HG02588 (cell line): ENCODE data around the gene LIN28B.
"Not testable (repeated sequence)": the region's sequence is repeated elsewhere in the genome, so short reads cannot be mapped to it uniquely, and the experiment has no call there.

Experiments used
- ATAC-seq: cut with Tn5 transposase; IDR thresholded peaks from one replicate; pipeline ENCODE4 v1.9.1; 2021; ENCODE audit warnings: mild to moderate bottlenecking, moderate library complexity; ENCODE audit not compliant: unreplicated experiment

The LIN28B gene

DNA sequence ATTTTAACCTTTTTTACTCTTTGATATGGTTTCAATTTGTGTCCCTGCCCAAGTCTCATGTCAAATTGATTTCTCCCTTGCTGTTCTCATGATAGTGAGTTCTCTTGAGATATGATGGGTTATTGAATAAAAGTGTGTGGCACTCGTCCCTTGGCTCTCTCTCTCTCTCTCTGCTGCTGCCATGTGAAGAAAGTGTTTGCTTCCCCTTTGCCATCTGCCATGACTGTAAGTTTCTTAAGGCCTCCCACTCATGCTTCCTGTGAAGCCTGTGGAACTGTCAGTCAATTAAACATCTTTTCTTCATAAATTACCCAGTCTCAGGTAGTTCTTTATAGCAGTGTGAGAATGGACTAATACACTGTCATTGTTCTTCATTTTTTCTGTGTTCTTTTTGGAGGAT lies 48.5 kb downstream of the LIN28B start:
- ATAC-seq, result no peak

DNA sequence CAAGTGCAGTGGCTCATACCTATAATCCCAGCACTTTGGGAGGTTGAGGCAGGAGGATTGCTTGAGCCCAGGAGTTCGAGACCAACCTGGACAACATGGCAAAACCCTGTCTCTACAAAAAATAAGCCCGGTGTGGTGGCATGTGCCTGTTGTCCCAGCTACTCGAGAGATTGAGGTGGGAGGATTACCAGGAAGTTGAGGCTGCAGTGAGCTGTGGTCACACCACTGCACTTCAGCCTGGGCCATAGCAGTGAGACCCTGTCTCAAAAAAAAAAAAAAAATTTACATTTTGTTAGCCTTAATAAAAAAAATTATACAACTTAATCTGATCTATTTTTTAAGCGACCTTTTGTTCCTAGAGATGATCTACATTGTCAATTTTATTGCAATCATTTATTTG lies 56.6 kb downstream of the LIN28B start:
- ATAC-seq, result not testable (repeated sequence)

DNA sequence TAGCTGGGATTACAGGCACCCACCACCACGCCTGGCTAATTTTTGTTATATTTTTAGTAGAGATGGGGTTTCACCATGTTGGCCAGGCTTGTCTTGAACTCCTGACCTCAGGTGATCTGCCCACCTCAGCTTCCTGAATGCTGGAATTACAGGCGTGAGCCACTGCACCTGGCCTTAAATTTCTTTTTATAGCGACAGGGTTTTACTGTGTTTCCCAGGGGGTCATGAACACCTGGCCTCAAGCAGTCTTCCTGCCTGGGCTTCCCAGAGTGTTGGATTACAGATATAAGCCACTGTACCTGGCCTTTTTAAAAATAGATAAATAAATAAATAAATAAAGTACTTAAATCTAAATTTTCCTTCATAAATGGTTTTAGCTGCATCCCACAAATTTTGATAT lies 57.5 kb downstream of the LIN28B start:
- ATAC-seq, result no peak

DNA sequence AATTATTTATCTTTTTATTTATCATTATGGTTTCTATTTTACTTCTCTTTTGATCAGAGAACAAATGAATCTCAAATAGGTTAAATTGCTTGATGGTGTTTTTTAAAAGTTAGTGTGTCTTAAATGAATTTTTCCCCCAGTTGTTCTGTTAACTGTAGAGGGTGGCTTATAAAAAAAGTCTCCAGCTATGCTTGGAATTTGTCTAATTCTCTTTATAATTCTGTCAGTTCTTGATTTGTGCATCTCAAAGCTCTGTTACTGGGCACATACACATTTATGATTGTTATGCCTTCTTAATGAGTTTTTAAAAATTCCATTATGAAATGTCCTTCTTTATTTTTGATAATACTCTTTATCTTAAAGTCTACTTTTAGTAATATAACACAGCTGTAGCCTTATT lies 58.0 kb downstream of the LIN28B start:
- no peak for ATAC-seq

DNA sequence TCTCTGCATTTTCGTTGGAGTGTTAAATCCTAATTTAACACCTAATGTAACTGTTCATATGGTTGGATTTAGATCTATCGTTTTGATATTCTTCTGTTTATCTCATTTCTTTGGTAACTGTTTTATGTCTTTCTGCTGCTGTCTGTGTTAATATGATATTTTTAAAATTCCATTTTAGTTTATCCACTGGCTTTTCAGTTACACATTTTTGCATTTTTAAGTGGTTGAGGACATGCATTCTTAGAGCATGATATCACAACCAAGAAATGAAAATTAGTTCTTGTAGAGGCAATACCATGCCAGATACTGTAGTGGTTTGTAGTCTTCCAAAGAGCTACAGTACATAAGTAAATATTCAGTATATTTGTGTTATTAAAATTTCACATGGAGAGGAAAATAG lies 58.6 kb downstream of the LIN28B start:
- ATAC-seq, result no peak

DNA sequence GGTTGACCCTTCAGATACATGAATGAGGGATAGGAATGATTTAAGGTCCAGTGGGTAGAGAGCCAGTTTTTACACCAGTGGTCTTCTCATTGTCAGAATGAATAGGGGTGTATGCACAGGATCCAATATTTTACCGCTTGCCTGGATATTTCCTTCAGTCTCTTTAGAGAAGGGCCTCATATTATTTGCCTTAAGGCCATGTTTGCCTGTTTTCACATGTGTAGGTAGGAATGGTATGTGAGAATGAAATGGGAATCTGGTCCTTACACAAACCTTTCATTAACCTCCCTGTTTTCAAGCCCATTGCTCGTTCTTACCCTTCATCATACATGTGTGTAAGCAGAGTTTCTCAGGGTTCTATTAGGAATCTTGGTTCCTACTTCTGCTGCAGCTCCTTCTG lies 62.4 kb downstream of the LIN28B start:
- ATAC-seq, result no peak

DNA sequence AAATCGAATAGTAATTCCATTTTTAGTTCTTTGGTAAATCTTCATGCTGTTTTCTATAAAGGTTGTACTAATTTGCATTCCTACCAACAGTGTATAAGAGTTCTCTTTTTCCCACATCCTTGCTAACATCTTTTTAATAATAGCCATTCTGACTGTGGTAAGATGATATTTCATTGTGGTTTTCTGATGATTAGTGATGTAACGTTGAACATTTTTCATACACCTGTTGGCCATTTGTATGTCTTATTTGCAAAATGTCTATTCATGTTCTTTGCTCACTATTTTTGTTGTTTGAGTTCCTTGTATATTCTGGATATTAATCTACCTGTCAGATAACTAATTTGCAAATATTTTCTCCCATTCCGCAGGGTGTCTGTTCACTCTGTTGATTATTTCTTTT lies 64.5 kb downstream of the LIN28B start:
- no peak for ATAC-seq

DNA sequence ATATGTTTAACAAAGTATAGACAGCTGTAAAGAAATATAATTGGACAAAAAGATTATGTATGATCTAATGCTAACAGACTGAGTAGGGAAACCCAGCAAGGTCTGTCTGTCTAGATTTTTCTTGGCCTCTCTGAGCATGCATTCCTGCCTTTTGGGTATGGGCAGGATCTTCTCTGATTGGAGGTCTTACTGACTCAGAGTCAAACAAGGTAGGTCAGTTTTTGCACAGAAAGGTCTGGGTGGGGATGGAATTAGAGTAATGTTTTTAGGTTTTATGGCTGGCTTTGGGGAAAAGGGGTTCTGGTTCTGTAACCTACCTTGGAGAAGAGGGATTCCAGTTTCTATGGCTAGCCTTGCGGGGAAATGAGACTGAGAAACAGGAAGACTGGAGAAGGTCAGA lies 65.5 kb downstream of the LIN28B start:
- ATAC-seq, result no peak

DNA sequence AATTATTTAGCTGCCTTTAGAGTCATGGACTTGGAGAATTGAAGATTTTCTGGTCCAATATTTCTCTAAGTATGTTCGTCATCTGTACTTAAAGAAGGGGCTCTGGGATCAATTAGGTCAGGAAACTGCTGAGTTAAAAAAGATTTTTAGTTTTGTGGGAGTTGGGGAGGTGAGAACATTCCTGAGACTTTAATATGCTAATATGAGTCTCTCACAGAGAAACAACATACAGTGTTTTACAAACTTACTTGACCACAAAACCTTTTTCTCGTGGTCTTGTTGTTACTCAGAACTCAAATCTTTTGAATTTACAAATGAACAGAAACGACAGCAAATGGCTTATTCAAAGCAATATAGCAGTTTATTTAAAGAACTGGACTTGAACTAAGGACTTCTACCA lies 67.9 kb downstream of the LIN28B start:
- no peak for ATAC-seq

DNA sequence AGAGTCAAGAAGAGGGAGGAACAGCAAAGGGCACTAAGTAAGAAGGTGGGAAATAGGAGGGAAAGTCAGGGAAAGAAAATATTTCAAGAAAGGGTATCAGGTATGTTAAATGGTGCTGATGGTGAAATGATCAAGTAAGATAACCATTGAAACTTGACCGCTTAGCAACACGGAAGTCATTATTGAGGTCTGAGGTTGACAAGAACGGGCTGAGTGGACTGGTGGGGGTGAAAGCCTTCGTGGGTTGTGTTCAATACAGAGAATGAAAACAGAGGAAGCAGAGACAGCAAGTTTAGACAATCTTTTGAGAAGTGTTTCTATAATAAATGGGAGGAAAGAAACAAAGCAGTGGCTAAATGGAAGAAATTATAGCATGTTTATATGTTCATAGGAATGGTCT lies 72.0 kb downstream of the LIN28B start:
- ATAC-seq, result no peak

DNA sequence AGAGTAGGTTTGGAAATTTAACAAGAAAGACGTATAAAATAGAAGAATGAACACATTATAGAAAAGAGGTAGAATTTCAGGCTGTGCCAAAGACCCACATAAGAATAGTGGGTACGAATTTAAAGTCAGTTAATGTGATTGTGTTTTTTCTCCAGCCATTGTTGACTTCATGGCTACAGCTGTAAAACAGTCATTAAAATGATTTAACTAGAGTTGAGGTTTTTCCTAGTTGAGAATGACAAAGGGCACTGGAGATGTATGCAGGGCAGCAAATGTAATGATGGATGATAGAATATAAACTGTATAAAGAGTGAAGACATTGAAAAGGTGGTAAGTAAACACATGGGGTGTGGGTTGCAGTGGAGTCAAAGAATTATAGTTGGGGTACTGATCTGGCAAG lies 72.7 kb downstream of the LIN28B start:
- no peak for ATAC-seq

DNA sequence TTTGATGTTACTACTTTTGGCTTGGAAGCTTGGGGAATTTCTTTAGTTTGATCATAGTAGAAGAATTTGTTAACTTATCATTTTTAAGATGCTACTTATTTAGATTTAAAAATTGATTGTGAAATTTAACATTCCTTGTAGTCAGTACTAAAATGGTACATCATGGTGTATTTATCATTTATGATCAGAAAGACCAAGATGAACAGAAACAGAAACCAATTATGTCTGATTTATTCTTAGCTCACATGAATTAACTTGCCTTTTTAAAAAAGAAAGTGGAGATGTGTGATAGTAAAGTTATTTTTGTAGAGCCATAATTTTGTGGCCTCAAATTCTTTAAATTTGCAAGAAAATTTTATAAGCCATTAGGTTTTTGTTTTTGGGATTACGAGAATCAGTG lies 77.6 kb downstream of the LIN28B start:
- no peak for ATAC-seq

DNA sequence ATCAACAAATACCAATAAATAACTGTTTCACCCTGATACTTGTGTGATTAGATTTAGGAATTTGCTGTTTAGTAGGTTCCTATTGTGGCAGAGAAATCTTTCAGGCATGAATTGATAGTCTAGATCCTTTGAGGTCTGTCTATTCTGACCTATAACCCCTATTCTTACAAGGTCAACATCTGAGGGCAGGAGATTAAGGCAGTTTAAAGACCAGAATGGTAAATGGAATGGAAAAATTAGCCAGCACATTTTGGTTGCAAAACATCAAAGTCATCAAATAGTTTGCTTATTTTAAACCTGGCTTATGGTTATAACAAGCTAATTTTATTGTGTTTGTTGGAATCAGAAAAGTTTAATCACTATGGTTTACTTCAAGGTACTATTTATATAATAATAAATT lies 78.4 kb downstream of the LIN28B start:
- no peak for ATAC-seq

DNA sequence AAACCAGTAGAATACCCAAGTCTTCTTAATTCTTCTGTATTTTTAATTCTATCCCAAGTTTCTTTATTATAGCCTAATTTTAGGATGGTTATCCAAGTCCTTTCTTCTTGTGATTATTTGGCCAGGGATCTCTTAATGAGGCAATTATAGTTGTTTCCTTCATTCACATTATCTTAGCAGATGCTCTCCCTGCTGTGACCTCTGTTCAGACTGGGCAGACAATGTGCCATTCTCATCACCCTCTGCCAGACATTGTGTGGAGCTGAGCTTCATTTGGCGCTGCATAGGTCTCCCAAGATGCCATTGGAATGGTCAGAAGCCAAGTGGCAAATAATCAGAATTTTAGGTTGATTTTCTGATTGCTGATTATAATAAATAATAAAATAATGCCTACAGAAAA lies 79.4 kb downstream of the LIN28B start:
- ATAC-seq, result no peak

DNA sequence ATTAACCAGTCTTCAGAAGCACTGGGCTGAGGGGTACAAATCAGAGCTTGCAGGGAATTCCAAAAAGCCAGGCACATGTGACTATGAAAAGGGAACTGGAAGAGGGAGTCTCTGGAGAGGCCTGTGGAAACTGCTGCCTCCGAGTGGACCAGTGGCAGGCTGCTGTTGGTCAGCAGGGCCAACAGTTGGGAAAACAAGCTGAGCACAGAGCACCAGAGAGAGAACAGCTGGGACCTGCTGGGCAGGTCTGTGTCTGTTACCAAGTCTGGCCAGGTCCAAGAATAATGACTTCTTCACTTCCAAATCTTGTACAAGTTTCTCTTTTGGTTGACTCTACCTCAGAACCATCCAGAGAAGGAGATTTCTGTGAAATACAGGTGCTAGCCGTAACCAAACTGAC lies 81.4 kb downstream of the LIN28B start:
- ATAC-seq, result no peak

DNA sequence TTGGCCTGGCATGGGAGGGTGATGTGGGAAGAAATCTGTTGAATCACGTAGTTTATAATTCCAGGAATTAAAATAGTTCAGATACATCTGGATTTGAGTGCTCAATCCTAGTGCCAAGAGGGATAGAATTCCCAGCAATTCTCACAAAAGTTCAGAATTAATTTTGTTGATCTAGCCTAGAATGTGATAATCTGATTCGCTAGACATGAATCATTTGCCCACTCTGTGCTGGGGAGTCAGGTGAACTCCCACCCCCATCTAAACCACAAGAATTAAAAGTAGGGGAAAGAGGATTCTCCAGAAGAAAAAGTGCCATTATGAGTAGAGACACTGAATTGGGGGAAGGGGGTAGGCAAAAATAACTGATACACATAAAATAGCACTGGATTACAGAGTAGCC lies 85.0 kb downstream of the LIN28B start:
- ATAC-seq, result no peak

DNA sequence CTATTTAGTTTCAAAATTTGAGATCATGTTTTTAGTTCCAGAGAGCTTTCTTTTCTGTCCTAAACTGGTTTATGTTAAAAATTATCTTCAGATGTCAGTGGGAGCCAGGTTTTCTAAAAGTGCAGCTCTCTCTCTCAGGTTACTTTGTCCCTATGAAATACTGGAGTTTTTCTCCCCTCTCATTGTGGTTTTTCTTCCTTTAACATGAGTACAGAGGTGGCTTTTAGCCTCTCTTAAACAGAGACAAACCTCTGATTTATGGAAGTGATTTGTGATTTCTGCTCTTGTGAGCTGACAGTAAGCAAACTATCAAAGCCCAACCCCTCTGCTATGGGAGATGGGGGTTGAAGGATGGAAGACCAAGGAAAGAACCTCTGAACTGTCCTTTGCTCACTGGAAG lies 85.7 kb downstream of the LIN28B start:
- ATAC-seq, result no peak

DNA sequence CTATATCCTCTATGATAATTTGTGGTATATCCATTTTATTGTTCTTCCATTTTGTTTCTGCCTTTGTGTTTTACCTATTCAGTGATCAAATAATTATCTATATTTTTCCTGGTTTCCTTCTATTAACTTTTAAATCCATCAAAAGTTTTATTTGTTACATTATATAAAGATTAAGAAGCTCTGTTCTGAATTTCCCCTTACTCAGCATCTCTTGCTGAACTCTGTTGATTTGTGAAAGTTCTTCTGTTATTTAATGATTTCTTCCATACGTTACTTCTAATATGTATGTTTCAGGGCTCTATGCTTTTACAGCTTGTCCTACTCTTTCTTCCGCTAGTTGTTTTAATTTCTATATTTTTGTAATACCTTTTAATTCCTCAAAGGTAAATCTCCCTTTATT lies 87.1 kb downstream of the LIN28B start:
- no peak for ATAC-seq

DNA sequence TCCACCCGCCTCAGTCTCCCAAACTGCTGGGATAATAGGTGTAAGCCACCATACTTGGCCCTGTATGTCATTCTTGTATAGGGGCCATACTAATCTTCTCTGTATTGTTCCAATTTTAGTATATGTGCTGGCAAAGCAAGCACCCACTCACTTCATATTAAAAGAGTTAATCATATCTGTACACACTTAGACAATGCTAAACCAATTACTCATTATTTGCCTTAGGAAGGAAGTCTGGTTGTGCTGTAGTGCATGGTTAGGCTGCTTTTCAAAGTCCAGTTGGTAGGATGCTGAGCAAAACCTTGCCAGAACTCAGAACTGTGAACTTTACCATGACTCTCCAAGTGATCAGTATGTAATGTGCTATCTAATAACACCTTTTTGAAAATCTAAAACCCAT lies 88.6 kb downstream of the LIN28B start:
- no peak for ATAC-seq

DNA sequence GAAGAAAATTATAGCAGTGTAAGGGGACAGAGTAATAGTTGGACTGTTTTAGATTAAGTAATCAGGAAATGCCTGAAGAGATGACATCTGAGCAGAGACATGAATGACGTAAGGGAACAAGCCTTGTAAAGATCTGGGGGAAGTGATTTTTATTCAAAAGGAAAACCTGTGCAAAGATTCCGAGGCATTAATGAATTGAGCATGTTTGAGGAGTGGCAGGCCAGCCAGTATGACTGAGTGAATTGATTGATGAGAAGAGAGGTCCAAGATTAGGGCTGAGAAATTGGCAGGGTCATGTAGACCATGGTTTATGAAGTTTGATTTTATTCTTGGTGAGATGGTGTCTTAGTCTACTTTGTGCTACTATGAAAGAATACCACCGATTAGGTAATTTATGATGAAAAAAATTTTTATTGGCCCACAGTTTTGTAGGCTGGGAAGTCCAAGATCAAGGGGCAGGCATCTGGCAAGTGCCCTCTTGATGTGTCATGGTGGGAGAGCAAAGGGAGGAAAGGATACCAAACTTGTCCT lies 95.1 kb downstream of the LIN28B start:
- no peak for ATAC-seq

DNA sequence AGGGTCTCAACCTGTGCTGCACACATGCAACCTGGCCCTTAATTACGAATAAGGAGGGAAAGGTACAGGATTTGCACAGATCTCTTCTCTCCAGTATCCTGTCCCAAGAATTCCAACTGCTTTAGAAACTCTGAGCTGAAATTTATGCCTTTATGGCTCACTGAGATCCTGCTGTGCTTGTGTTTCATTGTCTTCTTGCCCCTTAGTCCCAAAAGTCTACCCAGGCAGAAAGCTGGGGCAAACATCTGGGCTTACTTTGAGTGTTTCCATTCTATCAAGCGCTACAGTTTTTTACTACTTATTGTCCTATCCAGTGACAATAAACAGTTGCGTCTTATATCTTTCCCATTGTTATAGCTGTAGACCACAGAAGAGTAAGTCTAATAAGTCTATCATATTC lies 99.7 kb downstream of the LIN28B start:
- no peak for ATAC-seq

DNA sequence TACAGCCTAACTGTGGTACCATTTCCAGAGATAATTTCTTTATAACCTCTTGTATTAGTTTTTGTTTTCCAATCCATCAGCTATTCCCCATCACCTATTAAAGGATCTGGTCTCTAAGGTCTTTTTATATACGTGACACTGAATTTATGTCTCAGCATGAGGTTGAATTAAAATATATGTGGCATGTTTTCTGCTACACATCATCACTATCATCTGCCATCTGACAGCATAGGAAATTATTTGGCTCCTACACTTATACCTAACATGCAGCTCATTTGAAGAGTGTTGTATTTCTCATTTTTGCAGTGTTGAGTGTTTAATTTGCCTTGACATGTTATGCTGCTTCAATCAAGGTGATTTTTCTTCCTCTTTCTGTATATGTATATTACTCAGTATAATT lies 100.3 kb downstream of the LIN28B start:
- no peak for ATAC-seq

DNA sequence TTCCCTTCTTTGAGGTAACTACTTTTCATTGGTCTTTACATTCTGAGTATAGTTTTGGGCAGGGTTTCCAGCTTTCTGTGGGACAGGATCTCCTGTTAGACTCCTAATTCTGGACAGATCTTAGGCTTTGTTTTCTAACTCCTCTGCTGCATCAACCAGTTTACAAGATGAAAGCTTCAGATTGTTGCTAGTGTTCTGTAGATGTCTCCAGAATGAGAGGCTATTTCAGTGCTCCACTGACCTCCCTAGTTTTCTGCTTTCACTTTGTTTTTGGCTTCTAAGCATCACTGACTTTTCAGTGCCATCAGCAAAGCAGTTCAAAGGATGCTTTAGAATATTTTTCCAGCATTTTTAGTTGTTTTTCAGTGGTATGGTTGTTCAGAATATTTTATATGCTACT lies 101.4 kb downstream of the LIN28B start:
- ATAC-seq, result no peak

DNA sequence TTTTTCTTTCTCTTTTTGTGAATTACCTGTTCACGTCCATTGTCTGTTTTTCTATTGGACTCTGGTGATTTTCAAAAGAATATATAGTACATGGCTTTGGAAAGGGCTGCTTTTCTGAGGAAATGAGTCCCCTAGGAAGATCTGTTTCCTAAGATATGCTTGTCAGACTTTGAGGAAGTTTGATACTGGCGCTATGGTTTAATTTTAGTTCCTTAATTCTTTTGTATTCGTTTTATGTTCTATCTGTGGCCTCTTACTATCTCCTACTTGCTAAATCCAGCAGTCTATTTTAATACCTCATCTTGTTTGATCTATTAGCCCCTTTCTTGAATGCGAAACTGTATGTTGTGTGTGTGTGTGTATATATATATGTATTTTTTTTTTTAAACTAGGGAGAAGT lies 101.9 kb downstream of the LIN28B start:
- ATAC-seq, result no peak
